C4-2B (cell line): ENCODE results near the gene CLDN9.

Experiments used
- CTCF ChIP-seq: fragments of 450-650 bp; conservative IDR thresholded peaks from 2 replicates; pipeline ENCODE4 v1.5.1; 2017; ENCODE audit warnings: mild to moderate bottlenecking
- ZFX ChIP-seq: fragments of 450-650 bp; IDR thresholded peaks from 2 replicates; pipeline ENCODE4 v1.6.1; 2017

- no peak for TF ChIP-seq CTCF
- no peak for TF ChIP-seq ZFX
These were observed 38.8 kb downstream of the CLDN9 start for GRCh38 chr16:3051494-3051893.
